ENCODE results near the gene CUX1. TPM values are rescaled to one million over a fixed set of nuclear protein-coding genes. Genes with fewer than 3 reads are reported as not detected.
"Not testable (repeated sequence)": the region's sequence is repeated elsewhere in the genome, so short reads cannot be mapped to it uniquely, and the experiment has no call there.

CUX1 gene
- total RNA-seq, 4 donors from 2014 or later, result 52.5 to 93.6 (median 63.7) TPM

GRCh38 chr7:101829821-101830220, 12.4 kb downstream of the CUX1 start:
- DNase-seq (ENCODE audit: low spot score in 2 of 2), result no peak
- Histone ChIP-seq H3K27me3 (no peaks in the 10 kb centered on the region), H3K4me3 (no peak overlapping the region), H3K9me3 (no peaks in the 10 kb centered on the region), H3K36me3 (no peaks in the 10 kb centered on the region), H3K27ac (no peak overlapping the region), H3K4me1 (no peaks in the 10 kb centered on the region)
- 97% methylated on average over 6 of the region's 8 CpGs for WGBS
- no peak for TF ChIP-seq POLR2AphosphoS5 (IDR thresholded peaks at IDR 0.05)
- TF ChIP-seq POLR2A (IDR thresholded peaks at IDR 0.05), result no peak
- TF ChIP-seq EP300 (IDR thresholded peaks at IDR 0.05), result no peak
- TF ChIP-seq CTCF (IDR thresholded peaks at IDR 0.05), result no peak

- not testable (repeated sequence) for H3K4me1 ChIP-seq, H3K4me3 ChIP-seq, H3K36me3 ChIP-seq, H3K27me3 ChIP-seq, H3K27ac ChIP-seq, H3K9me3 ChIP-seq
- WGBS, result 92% methylated on average over 10 of the region's 10 CpGs
- DNase-seq (ENCODE audit: low spot score in 2 of 2), result peak in 1 of 2 donors; percentile 28
Observed at GRCh38 chr7:101831396-101831795, 14.0 kb downstream of the CUX1 start.

- DNase-seq (ENCODE audit: low spot score in 2 of 2), result peak in 1 of 2 donors; percentile 52
- 89% methylated on average over 14 of the region's 14 CpGs for WGBS
- no peak overlapping the region for H3K27ac ChIP-seq
Observed at GRCh38 chr7:101832205-101832631, 14.8 kb downstream of the CUX1 start.

GRCh38 chr7:101832685-101833375, 15.4 kb downstream of the CUX1 start:
- Histone ChIP-seq H3K9me3 (no peaks in the 10 kb centered on the region), H3K4me3 (no peak overlapping the region), H3K27me3 (no peaks in the 10 kb centered on the region), H3K4me1 (no peaks in the 10 kb centered on the region), H3K27ac (no peak overlapping the region), H3K36me3 (no peaks in the 10 kb centered on the region)
- TF ChIP-seq EP300 (IDR thresholded peaks at IDR 0.05), result no peak
- TF ChIP-seq CTCF (IDR thresholded peaks at IDR 0.05), result no peak
- TF ChIP-seq POLR2A (IDR thresholded peaks at IDR 0.05), result no peak
- no peak for TF ChIP-seq POLR2AphosphoS5 (IDR thresholded peaks at IDR 0.05)
- 95% methylated on average over 9 of the region's 14 CpGs for WGBS
- DNase-seq (ENCODE audit: low spot score in 2 of 2), result peak in 1 of 2 donors; percentile 65

More at GRCh38 chr7:101832205-101832631, 14.8 kb downstream of the CUX1 start:
- TF ChIP-seq CTCF (IDR thresholded peaks at IDR 0.05), result no peak
- no peaks in the 10 kb centered on the region for H3K4me1 ChIP-seq
- H3K9me3 ChIP-seq, result no peaks in the 10 kb centered on the region
- no peak overlapping the region for H3K4me3 ChIP-seq
- no peaks in the 10 kb centered on the region for H3K36me3 ChIP-seq
- no peaks in the 10 kb centered on the region for H3K27me3 ChIP-seq

- 66% methylated on average over 9 of the region's 9 CpGs for WGBS
- TF ChIP-seq POLR2A (IDR thresholded peaks at IDR 0.05) (no peak), CTCF (IDR thresholded peaks at IDR 0.05) (no peak), EP300 (IDR thresholded peaks at IDR 0.05) (no peak), POLR2AphosphoS5 (IDR thresholded peaks at IDR 0.05) (no peak)
- Histone ChIP-seq H3K27me3 (no peaks in the 10 kb centered on the region), H3K4me1 (no peaks in the 10 kb centered on the region), H3K9me3 (no peaks in the 10 kb centered on the region), H3K4me3 (no peak overlapping the region), H3K27ac (no peak overlapping the region), H3K36me3 (no peaks in the 10 kb centered on the region)
- peak in 1 of 2 donors; percentile 53 for DNase-seq (ENCODE audit: low spot score in 2 of 2)
Observed at GRCh38 chr7:101833799-101834198, 16.4 kb downstream of the CUX1 start.

GRCh38 chr7:101835136-101835535, 17.7 kb downstream of the CUX1 start:
- Histone ChIP-seq H3K4me1 (no peaks in the 10 kb centered on the region), H3K27me3 (no peaks in the 10 kb centered on the region), H3K4me3 (no peak overlapping the region), H3K27ac (no peak overlapping the region), H3K36me3 (no peaks in the 10 kb centered on the region), H3K9me3 (no peaks in the 10 kb centered on the region)
- TF ChIP-seq POLR2AphosphoS5 (IDR thresholded peaks at IDR 0.05) (no peak), POLR2A (IDR thresholded peaks at IDR 0.05) (no peak), EP300 (IDR thresholded peaks at IDR 0.05) (no peak), CTCF (IDR thresholded peaks at IDR 0.05) (no peak)
- DNase-seq (ENCODE audit: low spot score in 2 of 2), result no peak
- WGBS, result 96% methylated on average over 12 of the region's 12 CpGs

- H3K4me1 ChIP-seq, H3K36me3 ChIP-seq, H3K9me3 ChIP-seq, H3K27me3 ChIP-seq, H3K27ac ChIP-seq, H3K4me3 ChIP-seq: not testable (repeated sequence)
- DNase-seq (ENCODE audit: low spot score in 2 of 2), result peak in 1 of 2 donors; percentile 49
- WGBS, result 89% methylated on average over 7 of the region's 7 CpGs
Observed at GRCh38 chr7:101837433-101837832, 20.0 kb downstream of the CUX1 start.

Data from suprapubic skin (tissue), 4 donors.